ENCODE measurements around the gene SERINC2. TPM values are rescaled to one million over a fixed set of nuclear protein-coding genes. Genes with fewer than 3 reads are reported as not detected.

The SERINC2 gene
- total and polyA plus RNA-seq, 8 donors, result 12.3 to 114 (median 66.0) TPM

GRCh38 chr1:31389616-31390015 is 23.4 kb upstream of the SERINC2 start:
- no peak overlapping the region for H3K4me3 ChIP-seq
- peaks cover 4 to 9% (median 6%) of the 10 kb centered on the region in 4 donors for H3K4me1 ChIP-seq
- no peaks in the 10 kb centered on the region for H3K36me3 ChIP-seq
- TF ChIP-seq CTCF (IDR thresholded peaks at IDR 0.05) (no peak), EP300 (IDR thresholded peaks at IDR 0.05) (no peak), POLR2A (IDR thresholded peaks at IDR 0.05) (no peak), POLR2AphosphoS5 (IDR thresholded peaks at IDR 0.05) (no peak)
- no peaks in the 10 kb centered on the region for H3K27me3 ChIP-seq
- intact Hi-C loops (cut with DNase I; ENCODE audit: low total_unique reads), result loop anchor here (5.0 kb wide), 1 partner anchor 158 kb away; no protein-coding TSS in a partner anchor
- no peak for DNase-seq
- H3K9me3 ChIP-seq, result no peaks in the 10 kb centered on the region
- no peak overlapping the region for H3K27ac ChIP-seq
- WGBS, 5 donors, result 78 to 85% (median 82%) methylated on average over 7 of the region's 7 CpGs

- 33 to 62% (median 47%) methylated on average over 7 of the region's 7 CpGs for WGBS, 5 donors
- intact Hi-C loops (cut with DNase I; ENCODE audit: low total_unique reads), result loop anchor here (5.0 kb wide), 1 partner anchor 157 kb away; no protein-coding TSS in a partner anchor
Measured at GRCh38 chr1:31390071-31390470, 22.9 kb upstream of the SERINC2 start.

GRCh38 chr1:31393463-31393862 is 19.6 kb upstream of the SERINC2 start:
- Histone ChIP-seq H3K27me3 (peaks cover 0 to 5% (median 0%) of the 10 kb centered on the region in 3 donors), H3K9me3 (no peaks in the 10 kb centered on the region), H3K36me3 (no peaks in the 10 kb centered on the region), H3K4me3 (no peak overlapping the region), H3K27ac (no peak overlapping the region), H3K4me1 (peaks cover 5 to 16% (median 12%) of the 10 kb centered on the region in 4 donors)
- no peak for TF ChIP-seq POLR2AphosphoS5 (IDR thresholded peaks at IDR 0.05)
- intact Hi-C loops (cut with DNase I; ENCODE audit: low total_unique reads), result loop anchor here (5.0 kb wide), 1 partner anchor 154 kb away; no protein-coding TSS in a partner anchor
- no peak for DNase-seq

More at GRCh38 chr1:31390071-31390470, 22.9 kb upstream of the SERINC2 start:
- no peak overlapping the region for H3K27ac ChIP-seq
- no peak overlapping the region for H3K4me3 ChIP-seq
- H3K4me1 ChIP-seq, result peaks cover 5 to 13% (median 11%) of the 10 kb centered on the region in 4 donors
- peaks cover 0 to 4% (median 0%) of the 10 kb centered on the region in 3 donors for H3K27me3 ChIP-seq
- no peak for TF ChIP-seq POLR2A (IDR thresholded peaks at IDR 0.05)
- TF ChIP-seq POLR2AphosphoS5 (IDR thresholded peaks at IDR 0.05), result no peak
- TF ChIP-seq CTCF (IDR thresholded peaks at IDR 0.05), result no peak
- no peak for TF ChIP-seq EP300 (IDR thresholded peaks at IDR 0.05)
- H3K9me3 ChIP-seq, result no peaks in the 10 kb centered on the region
- peak; percentile 65 to 92 for DNase-seq
- no peaks in the 10 kb centered on the region for H3K36me3 ChIP-seq

- 2 to 5% (median 2%) methylated on average over 12 to 36 of the region's 36 CpGs for WGBS, 5 donors
- Histone ChIP-seq H3K27me3 (peaks cover 0 to 5% (median 0%) of the 10 kb centered on the region in 3 donors), H3K4me3 (peak overlapping the region; percentile 24 to 39 (median 32)), H3K4me1 (peaks cover 5 to 14% (median 12%) of the 10 kb centered on the region in 4 donors), H3K36me3 (no peaks in the 10 kb centered on the region), H3K27ac (no peak overlapping the region), H3K9me3 (no peaks in the 10 kb centered on the region)
- intact Hi-C loops (cut with DNase I; ENCODE audit: low total_unique reads), result loop anchor here (5.0 kb wide), 1 partner anchor 153 kb away; no protein-coding TSS in a partner anchor
- peak in 1 of 3 donors; percentile 55 for TF ChIP-seq POLR2AphosphoS5 (IDR thresholded peaks at IDR 0.05)
- TF ChIP-seq POLR2A (IDR thresholded peaks at IDR 0.05), result no peak
- TF ChIP-seq EP300 (IDR thresholded peaks at IDR 0.05), result no peak
- peak in 5 of 7 experiments; percentile 75 to 88 (median 84) for TF ChIP-seq CTCF (IDR thresholded peaks at IDR 0.05)
- peak; percentile 93 to 95 for DNase-seq
Measured at GRCh38 chr1:31394584-31395193, 18.3 kb upstream of the SERINC2 start.
